ENCODE results near the gene RPH3AL. TPM values are rescaled to one million over a fixed set of nuclear protein-coding genes. Genes with fewer than 3 reads are reported as not detected.

Gene RPH3AL
- total and polyA plus RNA-seq, 10 of the 15 experiments (the other 5 are each of a cell fraction or from before 2014, with no cell fraction given), result 0.04 to 1.2 (median 0.47) TPM; not detected in 2

- in situ Hi-C loops (cut with MboI), result no loop called here
- 38% methylated on average over 7 of the region's 7 CpGs for WGBS (ENCODE audit: insufficient coverage, insufficient replicate concordance, low lambda C conversion rate, missing lambda C conversion rate)
- Histone ChIP-seq H3K9me3 (replicated peaks; ENCODE audit: control insufficient read depth, insufficient read depth, low read length) (no peaks in the 10 kb centered on the region), H3K36me3 (ENCODE audit: control insufficient read depth in 2 of 2, insufficient read depth in 2 of 2, low read length in 1 of 2) (no peaks in the 10 kb centered on the region), H3K27me3 (replicated peaks in 1 of 2; ENCODE audit: control insufficient read depth in 2 of 2, insufficient read depth in 2 of 2, low read length in 1 of 2) (no peaks in the 10 kb centered on the region), H4K20me1 (ENCODE audit: control insufficient read depth, insufficient read depth) (no peaks in the 10 kb centered on the region), H3K4me2 (ENCODE audit: control insufficient read depth, insufficient read depth) (no peak overlapping the region), H2AFZ (ENCODE audit: control insufficient read depth, low read depth, low read length) (no peak overlapping the region), H3K79me2 (ENCODE audit: control insufficient read depth, insufficient read depth, low read length) (no peaks in the 10 kb centered on the region), H3K9ac (ENCODE audit: control insufficient read depth, insufficient read depth, low read length) (no peak overlapping the region), H3K27ac (ENCODE audit: control insufficient read depth, insufficient read depth) (no peak overlapping the region), H3K4me3 (no peak overlapping the region), H3K4me1 (ENCODE audit: control insufficient read depth, insufficient read depth, low read length) (no peaks in the 10 kb centered on the region)
- DNase-seq (ENCODE audit: low read depth, low spot score), result no peak
- no peak for ATAC-seq
- ChIA-PET CTCF (no interaction called here), POLR2A (no interaction called here), SMC1A (ENCODE audit: uncharacterized antibody, unreplicated experiment) (no interaction called here), RAD21 (ENCODE audit: unreplicated experiment) (no interaction called here)
- no peak for FAIRE-seq
- intact Hi-C loops (cut with micrococcal nuclease; ENCODE audit: unreplicated experiment), result no loop called here
- BruUV-seq (replicated peaks), result no TSS peak
- TF ChIP-seq USF1 (IDR thresholded peaks at IDR 0.05; ENCODE audit: borderline replicate concordance, extremely low read length, insufficient read depth, low read depth, low read length) (no peak), RAD51 (IDR thresholded peaks at IDR 0.05) (no peak), HDAC2 (IDR thresholded peaks at IDR 0.05) (no peak), ATF7 (IDR thresholded peaks at IDR 0.05; ENCODE audit: low read depth) (no peak), MEF2A (IDR thresholded peaks at IDR 0.05; ENCODE audit: insufficient read depth, low read depth, low read length) (no peak), PML (IDR thresholded peaks at IDR 0.05; ENCODE audit: low read length) (no peak), MXI1 (IDR thresholded peaks at IDR 0.05; ENCODE audit: low read depth, low read length) (no peak), CHD2 (IDR thresholded peaks at IDR 0.05; ENCODE audit: borderline replicate concordance, low read depth, low read length) (no peak), MEF2B (IDR thresholded peaks at IDR 0.05; ENCODE audit: partially characterized antibody, poor library complexity, severe bottlenecking) (no peak), NFIC (IDR thresholded peaks at IDR 0.05; ENCODE audit: low read depth, low read length) (no peak), ZNF274 (IDR thresholded peaks at IDR 0.05; ENCODE audit: insufficient read depth, insufficient read length) (no peak), ZNF622 (IDR thresholded peaks at IDR 0.05) (no peak), FOXM1 (IDR thresholded peaks at IDR 0.05; ENCODE audit: low read depth, low read length) (no peak), SIX5 (IDR thresholded peaks at IDR 0.05; ENCODE audit: low read depth, low read length, severe bottlenecking) (no peak), ZNF207 (IDR thresholded peaks at IDR 0.05; ENCODE audit: borderline replicate concordance) (no peak), USF2 (IDR thresholded peaks at IDR 0.05; ENCODE audit: borderline replicate concordance, low read depth, low read length) (no peak)
- TF ChIP-seq, protein P1, sequence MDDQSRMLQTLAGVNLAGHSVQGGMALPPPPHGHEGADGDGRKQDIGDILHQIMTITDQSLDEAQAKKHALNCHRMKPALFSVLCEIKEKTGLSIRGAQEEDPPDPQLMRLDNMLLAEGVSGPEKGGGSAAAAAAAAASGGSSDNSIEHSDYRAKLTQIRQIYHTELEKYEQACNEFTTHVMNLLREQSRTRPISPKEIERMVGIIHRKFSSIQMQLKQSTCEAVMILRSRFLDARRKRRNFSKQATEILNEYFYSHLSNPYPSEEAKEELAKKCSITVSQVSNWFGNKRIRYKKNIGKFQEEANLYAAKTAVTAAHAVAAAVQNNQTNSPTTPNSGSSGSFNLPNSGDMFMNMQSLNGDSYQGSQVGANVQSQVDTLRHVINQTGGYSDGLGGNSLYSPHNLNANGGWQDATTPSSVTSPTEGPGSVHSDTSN (IDR thresholded peaks at IDR 0.05; ENCODE audit: insufficient replicate concordance, low read depth, low read length), result no peak
- TF ChIP-seq, protein P2, sequence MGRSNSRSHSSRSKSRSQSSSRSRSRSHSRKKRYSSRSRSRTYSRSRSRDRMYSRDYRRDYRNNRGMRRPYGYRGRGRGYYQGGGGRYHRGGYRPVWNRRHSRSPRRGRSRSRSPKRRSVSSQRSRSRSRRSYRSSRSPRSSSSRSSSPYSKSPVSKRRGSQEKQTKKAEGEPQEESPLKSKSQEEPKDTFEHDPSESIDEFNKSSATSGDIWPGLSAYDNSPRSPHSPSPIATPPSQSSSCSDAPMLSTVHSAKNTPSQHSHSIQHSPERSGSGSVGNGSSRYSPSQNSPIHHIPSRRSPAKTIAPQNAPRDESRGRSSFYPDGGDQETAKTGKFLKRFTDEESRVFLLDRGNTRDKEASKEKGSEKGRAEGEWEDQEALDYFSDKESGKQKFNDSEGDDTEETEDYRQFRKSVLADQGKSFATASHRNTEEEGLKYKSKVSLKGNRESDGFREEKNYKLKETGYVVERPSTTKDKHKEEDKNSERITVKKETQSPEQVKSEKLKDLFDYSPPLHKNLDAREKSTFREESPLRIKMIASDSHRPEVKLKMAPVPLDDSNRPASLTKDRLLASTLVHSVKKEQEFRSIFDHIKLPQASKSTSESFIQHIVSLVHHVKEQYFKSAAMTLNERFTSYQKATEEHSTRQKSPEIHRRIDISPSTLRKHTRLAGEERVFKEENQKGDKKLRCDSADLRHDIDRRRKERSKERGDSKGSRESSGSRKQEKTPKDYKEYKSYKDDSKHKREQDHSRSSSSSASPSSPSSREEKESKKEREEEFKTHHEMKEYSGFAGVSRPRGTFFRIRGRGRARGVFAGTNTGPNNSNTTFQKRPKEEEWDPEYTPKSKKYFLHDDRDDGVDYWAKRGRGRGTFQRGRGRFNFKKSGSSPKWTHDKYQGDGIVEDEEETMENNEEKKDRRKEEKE (IDR thresholded peaks at IDR 0.05), result no peak
Observed at GRCh38 chr17:327971-328370, 24.6 kb downstream of the RPH3AL start.
